SK-N-MC (cell line): ENCODE results near the gene VAV3.

Experiments
- EZH2 ChIP-seq: fragments of 200-600 bp; sonication (generic); IDR thresholded peaks from one replicate; pipeline ENCODE4 v1.6.1; 2017; ENCODE audit warnings: antibody characterized with exemption
- POLR2AphosphoS5 ChIP-seq: IDR thresholded peaks from 2 replicates; pipeline ENCODE4 v1.6.1; 2012; ENCODE audit warnings: mild to moderate bottlenecking, low read depth, low read length, borderline replicate concordance

DNA sequence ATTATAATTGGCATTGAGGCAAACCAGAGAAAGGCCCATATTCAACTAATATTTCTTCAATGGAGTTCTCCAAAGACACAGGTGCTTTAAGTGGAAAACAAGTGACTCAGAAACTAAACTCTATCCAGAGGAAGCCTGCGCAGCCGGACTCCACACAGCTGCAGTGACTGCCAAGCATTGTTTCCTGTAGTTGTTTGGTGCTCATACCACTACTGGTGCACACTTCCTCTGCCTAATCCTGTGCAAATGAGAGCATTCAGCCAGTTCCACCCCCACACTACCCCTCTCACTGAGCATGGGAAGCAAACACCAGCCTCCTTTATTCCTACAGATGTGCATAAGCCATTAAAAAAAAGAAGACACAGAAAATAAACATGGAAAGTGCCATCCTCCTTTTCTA is 102.9 kb downstream of the VAV3 start:
- no peak for TF ChIP-seq POLR2AphosphoS5
- no peak for TF ChIP-seq EZH2
